GM18951 (cell line): Measurements from ENCODE around the gene GABPA.
"Not testable (repeated sequence)": the region's sequence is repeated elsewhere in the genome, so short reads cannot be mapped to it uniquely, and the experiment has no call there.

Source experiments
- POLR2A ChIP-seq: IDR thresholded peaks from 4 replicates; pipeline ENCODE4 v1.6.1; 2011; ENCODE audit warnings: mild to moderate bottlenecking; ENCODE audit not compliant: insufficient read length, insufficient read depth; ENCODE audit errors: extremely low read depth
- in situ Hi-C: fragments of 300-500 bp; cut with MboI; formaldehyde crosslinking; loops from one replicate; pipeline ENCODE4 v1.12.0; 2022; ENCODE audit warnings: low sequenced_read_pairs, mixed read lengths, inconsistent platforms; ENCODE audit not compliant: unreplicated experiment

The GABPA gene

GRCh38 chr21:25759573-25759972, 24.8 kb downstream of the GABPA start:
- no peak for TF ChIP-seq POLR2A
- in situ Hi-C loops: no loop called here

GRCh38 chr21:25760061-25760460, 25.3 kb downstream of the GABPA start:
- no peak for TF ChIP-seq POLR2A
- in situ Hi-C loops: no loop called here

GRCh38 chr21:25760677-25761076, 25.9 kb downstream of the GABPA start:
- in situ Hi-C loops: no loop called here
- TF ChIP-seq POLR2A: no peak

DNA sequence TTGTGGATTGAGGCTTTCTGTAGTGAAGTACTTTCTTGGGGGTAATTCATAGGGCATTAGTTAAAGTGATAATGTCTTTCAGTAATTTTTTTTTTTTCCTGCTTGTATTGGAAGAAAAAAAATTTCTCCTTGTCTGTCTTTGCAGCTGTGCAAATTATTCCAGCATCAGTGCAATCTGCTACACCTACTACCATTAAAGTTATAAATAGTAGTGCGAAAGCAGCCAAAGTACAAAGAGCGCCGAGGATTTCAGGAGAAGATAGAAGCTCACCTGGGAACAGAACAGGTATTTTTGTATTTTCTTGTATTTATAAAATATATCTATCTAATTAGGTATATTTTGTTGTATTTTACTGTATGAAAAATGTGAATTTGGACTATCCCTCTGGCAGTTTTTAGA, 29.3 kb downstream of the GABPA start:
- no peak for TF ChIP-seq POLR2A
- in situ Hi-C loops: no loop called here

GRCh38 chr21:25767921-25768320, 33.1 kb downstream of the GABPA start:
- TF ChIP-seq POLR2A: no peak

GRCh38 chr21:25772686-25773085, 37.9 kb downstream of the GABPA start:
- no peak for TF ChIP-seq POLR2A
- in situ Hi-C loops: no loop called here

More at GRCh38 chr21:25767921-25768320, 33.1 kb downstream of the GABPA start:
- in situ Hi-C loops: no loop called here

DNA sequence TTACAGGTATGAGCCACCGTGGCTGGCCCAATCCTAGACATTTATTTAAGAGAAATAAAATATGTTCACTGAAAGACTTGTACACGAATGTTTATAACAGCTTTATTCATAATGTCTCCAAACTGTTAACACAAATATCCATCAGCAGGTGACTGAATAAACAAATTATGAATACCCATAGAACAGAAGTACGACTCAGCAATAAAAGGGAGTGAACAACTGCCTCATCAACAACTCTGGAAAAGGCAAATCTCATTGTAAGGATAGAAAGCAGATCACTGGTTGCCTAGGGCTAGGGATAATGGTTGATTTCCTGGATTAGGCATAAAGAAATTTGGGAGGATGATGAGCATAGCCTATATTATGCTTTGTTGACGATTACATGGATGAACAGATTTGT, 41.7 kb downstream of the GABPA start:
- no peak for TF ChIP-seq POLR2A
- in situ Hi-C loops: no loop called here

DNA sequence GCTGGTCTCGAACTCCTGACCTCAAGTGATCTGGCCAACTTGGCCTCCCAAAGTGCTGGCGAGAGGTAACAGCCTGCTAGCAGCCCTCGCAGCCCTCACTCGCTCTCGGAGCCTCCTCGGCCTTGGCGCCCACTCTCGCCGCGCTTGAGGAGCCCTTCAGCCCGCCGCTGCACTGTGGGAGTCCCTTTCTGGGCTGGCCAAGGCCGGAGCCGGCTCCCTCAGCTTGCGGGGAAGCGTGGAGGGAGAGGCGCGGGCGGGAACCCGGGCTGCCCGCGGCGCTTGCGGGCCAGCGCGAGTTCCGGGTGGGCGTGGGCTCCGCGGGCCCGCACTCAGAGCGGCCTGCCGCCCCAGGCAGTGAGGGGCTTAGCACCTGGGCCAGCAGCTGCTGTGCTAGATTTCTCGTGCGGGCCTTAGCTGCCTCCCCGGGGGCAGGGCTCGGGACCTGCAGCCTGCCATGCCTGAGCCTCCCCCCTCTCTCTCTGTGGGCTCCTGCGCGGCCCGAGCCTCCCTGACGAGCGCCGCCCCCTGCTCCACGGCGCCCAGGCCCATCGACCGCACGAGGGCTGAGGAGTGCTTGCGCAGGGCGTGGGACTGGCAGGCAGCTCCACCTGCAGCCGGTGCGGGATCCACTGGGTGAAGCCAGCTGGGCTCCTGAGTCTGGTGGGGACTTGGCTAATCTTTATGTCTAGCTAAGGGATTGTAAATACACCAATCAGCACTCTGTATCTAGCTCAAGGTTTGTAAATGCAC, 43.5 kb downstream of the GABPA start:
- in situ Hi-C loops: not testable (repeated sequence)

DNA sequence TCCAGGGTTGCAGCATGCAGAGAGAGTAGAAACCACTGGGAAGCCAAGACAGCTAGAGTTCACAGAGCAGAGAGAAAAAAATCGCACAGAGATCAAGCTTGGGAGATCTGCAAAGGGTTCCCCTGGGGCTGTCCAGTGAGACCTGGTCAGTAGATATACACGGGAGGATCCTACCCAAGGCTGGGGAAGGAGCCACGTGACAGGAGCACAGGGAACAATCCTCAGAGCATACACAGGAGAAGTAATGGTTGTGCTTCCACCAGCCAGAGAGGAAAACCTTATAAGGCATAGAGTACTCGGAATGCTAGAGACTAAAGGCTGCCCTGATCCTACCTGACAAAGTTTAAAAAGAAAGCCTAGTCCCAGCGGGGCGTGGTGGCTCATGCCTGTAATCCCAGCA, 53.9 kb downstream of the GABPA start:
- in situ Hi-C loops: no loop called here
- TF ChIP-seq POLR2A: no peak

- TF ChIP-seq POLR2A: no peak
- in situ Hi-C loops: no loop called here
Measured at GRCh38 chr21:25790122-25790877, 55.5 kb downstream of the GABPA start.

DNA sequence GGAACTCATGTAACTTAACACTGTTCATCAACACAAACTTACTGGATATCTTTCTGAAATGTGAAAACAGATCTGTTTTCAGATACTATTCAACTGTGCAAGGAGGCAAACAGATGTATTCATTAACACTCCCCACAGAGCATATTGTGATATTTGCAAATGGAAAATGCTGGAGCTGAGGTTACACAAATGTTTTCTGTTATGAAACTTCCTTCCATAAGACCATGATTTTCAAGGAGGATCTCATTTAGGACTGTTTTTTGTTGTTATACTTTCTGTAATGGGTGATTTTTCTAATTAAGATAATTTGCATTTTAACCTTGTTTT, 56.1 kb downstream of the GABPA start:
- in situ Hi-C loops: no loop called here
- no peak for TF ChIP-seq POLR2A

GRCh38 chr21:25791319-25791718, 56.5 kb downstream of the GABPA start:
- TF ChIP-seq POLR2A: no peak
- in situ Hi-C loops: no loop called here

GRCh38 chr21:25801217-25802014, 66.6 kb downstream of the GABPA start:
- no peak for TF ChIP-seq POLR2A
- in situ Hi-C loops: no loop called here
